ENCODE data around the gene ABCC6.

DNA sequence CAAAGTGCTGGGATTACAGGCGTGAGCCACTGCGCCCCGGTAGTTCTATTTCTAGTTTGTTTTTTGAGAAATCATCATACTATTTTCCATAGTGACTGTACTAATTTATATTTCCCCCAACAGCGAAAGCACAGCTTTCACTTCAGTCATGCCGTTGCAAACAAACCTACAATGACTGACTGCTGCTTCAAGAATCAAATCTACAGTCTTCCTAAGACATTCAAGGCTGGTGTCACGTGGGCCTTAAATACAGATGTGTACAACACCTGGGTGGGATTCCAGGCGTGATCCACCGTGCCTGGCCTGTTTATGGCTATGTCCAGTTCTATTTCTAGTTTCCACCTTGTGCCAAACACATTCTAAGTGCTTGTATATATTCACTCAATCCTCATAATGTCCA, 72.0 kb downstream of the ABCC6 start:
- TF ChIP-seq, protein P1, sequence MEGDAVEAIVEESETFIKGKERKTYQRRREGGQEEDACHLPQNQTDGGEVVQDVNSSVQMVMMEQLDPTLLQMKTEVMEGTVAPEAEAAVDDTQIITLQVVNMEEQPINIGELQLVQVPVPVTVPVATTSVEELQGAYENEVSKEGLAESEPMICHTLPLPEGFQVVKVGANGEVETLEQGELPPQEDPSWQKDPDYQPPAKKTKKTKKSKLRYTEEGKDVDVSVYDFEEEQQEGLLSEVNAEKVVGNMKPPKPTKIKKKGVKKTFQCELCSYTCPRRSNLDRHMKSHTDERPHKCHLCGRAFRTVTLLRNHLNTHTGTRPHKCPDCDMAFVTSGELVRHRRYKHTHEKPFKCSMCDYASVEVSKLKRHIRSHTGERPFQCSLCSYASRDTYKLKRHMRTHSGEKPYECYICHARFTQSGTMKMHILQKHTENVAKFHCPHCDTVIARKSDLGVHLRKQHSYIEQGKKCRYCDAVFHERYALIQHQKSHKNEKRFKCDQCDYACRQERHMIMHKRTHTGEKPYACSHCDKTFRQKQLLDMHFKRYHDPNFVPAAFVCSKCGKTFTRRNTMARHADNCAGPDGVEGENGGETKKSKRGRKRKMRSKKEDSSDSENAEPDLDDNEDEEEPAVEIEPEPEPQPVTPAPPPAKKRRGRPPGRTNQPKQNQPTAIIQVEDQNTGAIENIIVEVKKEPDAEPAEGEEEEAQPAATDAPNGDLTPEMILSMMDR (IDR thresholded peaks at IDR 0.05): no peak
- TF ChIP-seq POLR2A (IDR thresholded peaks at IDR 0.05): no peak
